ENCODE measurements around the gene SLC11A2.

DNA sequence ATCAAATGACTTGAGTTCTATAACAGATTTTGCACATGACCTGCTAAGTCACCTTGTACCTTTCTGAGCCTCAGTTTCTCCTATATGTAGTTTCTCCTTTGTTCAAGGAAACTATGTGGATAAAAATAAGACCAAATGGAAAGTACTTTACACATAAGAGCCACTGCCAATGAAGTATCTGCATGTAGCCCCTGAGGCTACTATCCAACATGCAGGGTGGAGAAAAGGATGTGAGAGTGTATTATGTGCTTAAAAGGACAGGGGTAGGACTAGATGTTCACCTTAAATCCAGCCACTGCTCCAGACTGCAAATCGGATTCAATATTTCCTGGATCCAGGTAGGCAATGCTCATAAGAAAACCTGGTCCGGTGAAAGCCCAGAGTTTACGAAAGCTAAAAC, 21.2 kb downstream of the SLC11A2 start:
- no peak for TF ChIP-seq CTCF (conservative IDR thresholded peaks at IDR 0.05; ENCODE audit: low read depth, low read length)
- TF ChIP-seq EZH2 (IDR thresholded peaks at IDR 0.05; ENCODE audit: borderline replicate concordance, low read depth, low read length, poor library complexity, severe bottlenecking) = no peak
